HEK293 (cell line): ENCODE results near the gene KCNB1.

ENCODE experiments used
- CTCF ChIA-PET: fragments of 350-600 bp; formaldehyde crosslinking; extraction: SDS; loops from one replicate; lab custom pipeline; 2021; ENCODE audit warnings: antibody characterized with exemption; lab: Yijun Ruan, JAX
- POLR2A ChIA-PET: fragments of 300-600 bp; formaldehyde crosslinking; extraction: SDS; loops from one replicate; lab custom pipeline; 2020; ENCODE audit warnings: antibody characterized with exemption, inconsistent platforms; lab: Yijun Ruan, JAX
- H3K27ac ChIP-seq: fragments of 200-500 bp; sonication (Bioruptor generic); 2 replicates; pipeline ENCODE4 v1.5.1; 2014; ENCODE audit warnings: low read depth, low read length, control low read depth, inconsistent platforms; ENCODE audit errors: extremely low read depth
- H3K36me3 ChIP-seq, 2 experiments: fragments of 200-500 bp in 1 of 2; sonication (Bioruptor generic) in 1 of 2; 1 replicate in 1 of 2; 2 replicates in 1 of 2; pipeline ENCODE4 v1.5.1; 2014 to 2017; ENCODE audit warnings: inconsistent platforms in 2 of 2, low read length in 2 of 2; ENCODE audit not compliant: control insufficient read depth in 2 of 2, insufficient read depth in 1 of 2
- H3K4me1 ChIP-seq: fragments of 200-500 bp; sonication (Bioruptor generic); 2 replicates; pipeline ENCODE4 v1.5.1; 2014; ENCODE audit warnings: mild to moderate bottlenecking, low read length, inconsistent platforms; ENCODE audit not compliant: control insufficient read depth, insufficient read depth
- H3K4me3 ChIP-seq: 2 replicates; pipeline ENCODE4 v1.5.1; 2011; ENCODE audit warnings: low read depth, mild to moderate bottlenecking, control low read depth, low read length, moderate library complexity
- H3K9me3 ChIP-seq: fragments of 200-500 bp; sonication (Bioruptor generic); 2 replicates; pipeline ENCODE4 v1.5.1; 2014; ENCODE audit warnings: low read depth, low read length, inconsistent platforms; ENCODE audit not compliant: control insufficient read depth, insufficient read depth
- EGR2 ChIP-seq: fragments of 450-650 bp; formaldehyde crosslinking; IDR thresholded peaks from 2 replicates; pipeline ENCODE4 v1.5.1; 2016; ENCODE audit warnings: low read depth, missing biosample characterization, missing genetic modification characterization
- FEZF1 ChIP-seq: fragments of 450-650 bp; formaldehyde crosslinking; IDR thresholded peaks from 2 replicates; pipeline ENCODE4 v1.5.1; 2016; ENCODE audit warnings: missing biosample characterization, missing genetic modification characterization
- KLF1 ChIP-seq: fragments of 450-650 bp; formaldehyde crosslinking; IDR thresholded peaks from 2 replicates; pipeline ENCODE4 v1.5.1; 2016; ENCODE audit warnings: missing biosample characterization, missing genetic modification characterization
- PRDM1 ChIP-seq: fragments of 450-650 bp; formaldehyde crosslinking; IDR thresholded peaks from 2 replicates; pipeline ENCODE4; 2016; ENCODE audit warnings: missing biosample characterization, missing genetic modification characterization
- SCRT2 ChIP-seq: fragments of 450-650 bp; formaldehyde crosslinking; IDR thresholded peaks from 2 replicates; pipeline ENCODE4 v1.5.1; 2016; ENCODE audit warnings: missing biosample characterization, missing genetic modification characterization
- YY2 ChIP-seq: fragments of 450-650 bp; formaldehyde crosslinking; IDR thresholded peaks from 2 replicates; pipeline ENCODE4 v1.5.1; 2016; ENCODE audit warnings: missing biosample characterization, missing genetic modification characterization
- ZBTB17 ChIP-seq: fragments of 450-650 bp; formaldehyde crosslinking; IDR thresholded peaks from 2 replicates; pipeline ENCODE4 v1.5.1; 2016; ENCODE audit warnings: missing biosample characterization, missing genetic modification characterization
- ZFHX2 ChIP-seq: fragments of 450-650 bp; formaldehyde crosslinking; conservative IDR thresholded peaks from 2 replicates; pipeline ENCODE4 v1.5.1; 2016; ENCODE audit warnings: missing biosample characterization, missing genetic modification characterization
- ZIC2 ChIP-seq: fragments of 450-650 bp; formaldehyde crosslinking; IDR thresholded peaks from 2 replicates; pipeline ENCODE4 v1.5.1; 2016; ENCODE audit warnings: missing biosample characterization, missing genetic modification characterization
- ZNF202 ChIP-seq: fragments of 450-650 bp; formaldehyde crosslinking; IDR thresholded peaks from 2 replicates; pipeline ENCODE4 v1.5.1; 2016; ENCODE audit warnings: missing biosample characterization, missing genetic modification characterization, borderline replicate concordance
- ZNF513 ChIP-seq: fragments of 450-650 bp; IDR thresholded peaks from 2 replicates; pipeline ENCODE4 v1.5.1; 2018; ENCODE audit warnings: missing biosample characterization, missing genetic modification characterization
- ZNF558 ChIP-seq: fragments of 450-650 bp; formaldehyde crosslinking; IDR thresholded peaks from 2 replicates; pipeline ENCODE4 v1.5.1; 2016; ENCODE audit warnings: missing biosample characterization, missing genetic modification characterization
- ZNF596 ChIP-seq: fragments of 450-650 bp; IDR thresholded peaks from 2 replicates; pipeline ENCODE4 v1.5.0; 2018; ENCODE audit warnings: missing biosample characterization, mild to moderate bottlenecking, missing genetic modification characterization, moderate library complexity
- ZNF76 ChIP-seq: fragments of 450-650 bp; formaldehyde crosslinking; IDR thresholded peaks from 2 replicates; pipeline ENCODE4; 2016; ENCODE audit warnings: low read depth, missing biosample characterization, missing genetic modification characterization, borderline replicate concordance
- ZNF777 ChIP-seq: fragments of 450-650 bp; formaldehyde crosslinking; IDR thresholded peaks from 2 replicates; pipeline ENCODE4 v1.5.1; 2017; ENCODE audit warnings: missing biosample characterization, missing genetic modification characterization, borderline replicate concordance
- ZNF837 ChIP-seq: fragments of 450-650 bp; formaldehyde crosslinking; IDR thresholded peaks from 2 replicates; pipeline ENCODE4 v1.5.1; 2016; ENCODE audit warnings: missing biosample characterization, missing genetic modification characterization
- TF ChIP-seq, protein P1 (sequence below): fragments of 450-650 bp; IDR thresholded peaks from 2 replicates; pipeline ENCODE4 v1.5.1; 2018; ENCODE audit warnings: missing biosample characterization, mild to moderate bottlenecking, missing genetic modification characterization
- TF ChIP-seq, protein P2 (sequence below): fragments of 450-650 bp; formaldehyde crosslinking; IDR thresholded peaks from 2 replicates; pipeline ENCODE4 v1.5.1; 2017; ENCODE audit warnings: missing biosample characterization, missing genetic modification characterization
- TF ChIP-seq, protein P3 (sequence below): fragments of 450-650 bp; formaldehyde crosslinking; IDR thresholded peaks from 2 replicates; pipeline ENCODE4 v1.5.1; 2016; ENCODE audit warnings: missing biosample characterization, missing genetic modification characterization

KCNB1 gene

GRCh38 chr20:49462626-49463025 lies 19.8 kb downstream of the KCNB1 start:
- Histone ChIP-seq H3K4me3 (no peak overlapping the region), H3K27ac (no peak overlapping the region), H3K36me3 (no peaks in the 10 kb centered on the region), H3K9me3 (no peaks in the 10 kb centered on the region), H3K4me1 (no peaks in the 10 kb centered on the region)
- TF ChIP-seq ZFHX2 (no peak), ZBTB17 (tag by site-specific recombination) (0 out of 2 replicates have a peak, but pooled peaks have one; percentile 23)
- ChIA-PET CTCF (interaction anchor here (0.9 to 2.3 kb wide), 4 partner anchors 13 to 128 kb away, joined by 4 to 8 read pairs (median 6); no protein-coding TSS in a partner anchor), POLR2A (no interaction called here)

GRCh38 chr20:49461894-49462620 lies 20.4 kb downstream of the KCNB1 start:
- Histone ChIP-seq H3K9me3 (no peaks in the 10 kb centered on the region), H3K4me1 (no peaks in the 10 kb centered on the region), H3K36me3 (no peaks in the 10 kb centered on the region), H3K27ac (no peak overlapping the region), H3K4me3 (no peak overlapping the region)
- POLR2A ChIA-PET: no interaction called here
- CTCF ChIA-PET: interaction anchor here (0.7 to 2.3 kb wide), 5 partner anchors 11 to 127 kb away, joined by 3 to 8 read pairs (median 5); no protein-coding TSS in a partner anchor
- TF ChIP-seq, protein P1, sequence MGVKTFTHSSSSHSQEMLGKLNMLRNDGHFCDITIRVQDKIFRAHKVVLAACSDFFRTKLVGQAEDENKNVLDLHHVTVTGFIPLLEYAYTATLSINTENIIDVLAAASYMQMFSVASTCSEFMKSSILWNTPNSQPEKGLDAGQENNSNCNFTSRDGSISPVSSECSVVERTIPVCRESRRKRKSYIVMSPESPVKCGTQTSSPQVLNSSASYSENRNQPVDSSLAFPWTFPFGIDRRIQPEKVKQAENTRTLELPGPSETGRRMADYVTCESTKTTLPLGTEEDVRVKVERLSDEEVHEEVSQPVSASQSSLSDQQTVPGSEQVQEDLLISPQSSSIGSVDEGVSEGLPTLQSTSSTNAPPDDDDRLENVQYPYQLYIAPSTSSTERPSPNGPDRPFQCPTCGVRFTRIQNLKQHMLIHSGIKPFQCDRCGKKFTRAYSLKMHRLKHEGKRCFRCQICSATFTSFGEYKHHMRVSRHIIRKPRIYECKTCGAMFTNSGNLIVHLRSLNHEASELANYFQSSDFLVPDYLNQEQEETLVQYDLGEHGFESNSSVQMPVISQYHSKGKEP (tag by site-specific recombination): no peak
- TF ChIP-seq ZNF513 (tag by site-specific recombination): peak; percentile 92

- Histone ChIP-seq H3K9me3 (no peaks in the 10 kb centered on the region), H3K27ac (no peak overlapping the region), H3K4me1 (no peaks in the 10 kb centered on the region), H3K4me3 (no peak overlapping the region), H3K36me3 (no peaks in the 10 kb centered on the region)
- ChIA-PET POLR2A (no interaction called here), CTCF (no interaction called here)
- no peak for TF ChIP-seq ZNF202 (tag by site-specific recombination)
- no peak for TF ChIP-seq ZNF837 (tag by site-specific recombination)
- TF ChIP-seq YY2: no peak
- TF ChIP-seq PRDM1 (tag by site-specific recombination): no peak
- no peak for TF ChIP-seq KLF1 (tag by site-specific recombination)
- TF ChIP-seq FEZF1 (tag by site-specific recombination): no peak
- TF ChIP-seq ZNF558 (tag by site-specific recombination): no peak
- no peak for TF ChIP-seq ZNF76 (tag by site-specific recombination)
- no peak for TF ChIP-seq ZIC2 (tag by site-specific recombination)
- TF ChIP-seq ZNF777: no peak
- no peak for TF ChIP-seq EGR2 (tag by site-specific recombination)
- no peak for TF ChIP-seq ZBTB17 (tag by site-specific recombination)
- no peak for TF ChIP-seq ZNF596
- TF ChIP-seq SCRT2 (tag by site-specific recombination): peak; percentile 92
- no peak for TF ChIP-seq ZNF513 (tag by site-specific recombination)
- TF ChIP-seq, protein P2, sequence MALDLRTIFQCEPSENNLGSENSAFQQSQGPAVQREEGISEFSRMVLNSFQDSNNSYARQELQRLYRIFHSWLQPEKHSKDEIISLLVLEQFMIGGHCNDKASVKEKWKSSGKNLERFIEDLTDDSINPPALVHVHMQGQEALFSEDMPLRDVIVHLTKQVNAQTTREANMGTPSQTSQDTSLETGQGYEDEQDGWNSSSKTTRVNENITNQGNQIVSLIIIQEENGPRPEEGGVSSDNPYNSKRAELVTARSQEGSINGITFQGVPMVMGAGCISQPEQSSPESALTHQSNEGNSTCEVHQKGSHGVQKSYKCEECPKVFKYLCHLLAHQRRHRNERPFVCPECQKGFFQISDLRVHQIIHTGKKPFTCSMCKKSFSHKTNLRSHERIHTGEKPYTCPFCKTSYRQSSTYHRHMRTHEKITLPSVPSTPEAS: no peak
- TF ChIP-seq, protein P3, sequence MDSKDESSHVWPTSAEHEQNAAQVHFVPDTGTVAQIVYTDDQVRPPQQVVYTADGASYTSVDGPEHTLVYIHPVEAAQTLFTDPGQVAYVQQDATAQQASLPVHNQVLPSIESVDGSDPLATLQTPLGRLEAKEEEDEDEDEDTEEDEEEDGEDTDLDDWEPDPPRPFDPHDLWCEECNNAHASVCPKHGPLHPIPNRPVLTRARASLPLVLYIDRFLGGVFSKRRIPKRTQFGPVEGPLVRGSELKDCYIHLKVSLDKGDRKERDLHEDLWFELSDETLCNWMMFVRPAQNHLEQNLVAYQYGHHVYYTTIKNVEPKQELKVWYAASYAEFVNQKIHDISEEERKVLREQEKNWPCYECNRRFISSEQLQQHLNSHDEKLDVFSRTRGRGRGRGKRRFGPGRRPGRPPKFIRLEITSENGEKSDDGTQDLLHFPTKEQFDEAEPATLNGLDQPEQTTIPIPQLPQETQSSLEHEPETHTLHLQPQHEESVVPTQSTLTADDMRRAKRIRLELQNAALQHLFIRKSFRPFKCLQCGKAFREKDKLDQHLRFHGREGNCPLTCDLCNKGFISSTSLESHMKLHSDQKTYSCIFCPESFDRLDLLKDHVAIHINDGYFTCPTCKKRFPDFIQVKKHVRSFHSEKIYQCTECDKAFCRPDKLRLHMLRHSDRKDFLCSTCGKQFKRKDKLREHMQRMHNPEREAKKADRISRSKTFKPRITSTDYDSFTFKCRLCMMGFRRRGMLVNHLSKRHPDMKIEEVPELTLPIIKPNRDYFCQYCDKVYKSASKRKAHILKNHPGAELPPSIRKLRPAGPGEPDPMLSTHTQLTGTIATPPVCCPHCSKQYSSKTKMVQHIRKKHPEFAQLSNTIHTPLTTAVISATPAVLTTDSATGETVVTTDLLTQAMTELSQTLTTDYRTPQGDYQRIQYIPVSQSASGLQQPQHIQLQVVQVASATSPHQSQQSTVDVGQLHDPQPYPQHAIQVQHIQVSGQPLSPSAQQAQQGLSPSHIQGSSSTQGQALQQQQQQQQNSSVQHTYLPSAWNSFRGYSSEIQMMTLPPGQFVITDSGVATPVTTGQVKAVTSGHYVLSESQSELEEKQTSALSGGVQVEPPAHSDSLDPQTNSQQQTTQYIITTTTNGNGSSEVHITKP (tag by site-specific recombination): peak; percentile 42
Observed at GRCh38 chr20:49460916-49461315, 21.6 kb downstream of the KCNB1 start.
